IMR-90 (cell line): ENCODE results near the gene AMN.

Experiments
- BHLHE40 ChIP-seq: fragments of 150-350 bp; IDR thresholded peaks from 2 replicates; pipeline ENCODE4 v1.6.1; 2016; ENCODE audit warnings: mild to moderate bottlenecking, low read depth, low read length
- CEBPB ChIP-seq: IDR thresholded peaks from 2 replicates; pipeline ENCODE4 v1.6.1; 2012; ENCODE audit warnings: low read depth, low read length, improper control_type of control experiment
- CTCF ChIP-seq: conservative IDR thresholded peaks from 2 replicates; pipeline ENCODE4 v1.5.1; 2012; ENCODE audit warnings: mild to moderate bottlenecking, low read depth, low read length, improper control_type of control experiment
- MAZ ChIP-seq: IDR thresholded peaks from 2 replicates; pipeline ENCODE4 v1.6.1; 2012; ENCODE audit warnings: low read depth, mild to moderate bottlenecking, low read length, improper control_type of control experiment, moderate library complexity, borderline replicate concordance
- POLR2A ChIP-seq: IDR thresholded peaks from 2 replicates; pipeline ENCODE4 v1.6.1; 2012; ENCODE audit warnings: mild to moderate bottlenecking, low read depth, low read length
- RAD21 ChIP-seq: IDR thresholded peaks from 2 replicates; pipeline ENCODE4 v1.6.1; 2012; ENCODE audit warnings: low read length, improper control_type of control experiment
- RFX5 ChIP-seq: IDR thresholded peaks from 2 replicates; pipeline ENCODE4 v1.8.0; 2012; ENCODE audit warnings: low read depth, mild to moderate bottlenecking, low read length, moderate library complexity
- USF2 ChIP-seq: fragments of 150-350 bp; IDR thresholded peaks from 2 replicates; pipeline ENCODE4 v1.6.1; 2017; ENCODE audit warnings: mild to moderate bottlenecking, antibody characterized with exemption, low read length, low read depth

GRCh38 chr14:102945346-102946130, 23.1 kb downstream of the AMN start:
- TF ChIP-seq BHLHE40 (no peak), CTCF (no peak), MAZ (no peak), RFX5 (no peak), POLR2A (no peak), RAD21 (no peak), CEBPB (no peak), USF2 (no peak)
